AG10803 (cell line): ENCODE results near the gene ITGA2.

Experiments used
- DNase-seq: peaks from one replicate; pipeline ENCODE4 v3.0.0; 2010; ENCODE audit warnings: low read depth
- H3K4me3 ChIP-seq: 2 replicates; pipeline ENCODE4 v1.5.1; 2011; ENCODE audit warnings: mild to moderate bottlenecking, low read length, control low read depth
- TF ChIP-seq, protein P1 (sequence below): conservative IDR thresholded peaks from 2 replicates; pipeline ENCODE4 v1.5.1; 2011; ENCODE audit warnings: mild to moderate bottlenecking, low read length, control low read depth, inconsistent platforms

ITGA2 gene

DNA sequence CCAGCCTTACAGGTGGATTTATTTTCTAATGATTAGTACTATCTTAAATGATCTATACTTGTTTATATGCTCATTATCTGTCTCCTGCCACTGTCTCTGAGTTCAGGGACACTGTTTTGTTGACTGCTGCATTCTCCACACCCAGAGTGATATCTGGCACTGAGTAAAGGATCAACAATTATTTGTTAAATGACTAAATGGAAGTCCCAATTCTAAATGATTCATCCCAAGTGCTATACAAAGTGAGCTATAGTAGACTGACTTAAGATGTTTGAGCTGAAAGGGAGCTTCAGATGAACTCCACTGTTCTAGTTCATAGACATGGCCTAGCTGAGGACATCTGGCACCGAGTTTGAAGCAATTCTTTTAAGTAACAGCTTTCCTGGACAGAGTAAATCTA is 40.5 kb downstream of the ITGA2 start:
- H3K4me3 ChIP-seq, result no peak overlapping the region
- DNase-seq, result no peak
- TF ChIP-seq, protein P1, sequence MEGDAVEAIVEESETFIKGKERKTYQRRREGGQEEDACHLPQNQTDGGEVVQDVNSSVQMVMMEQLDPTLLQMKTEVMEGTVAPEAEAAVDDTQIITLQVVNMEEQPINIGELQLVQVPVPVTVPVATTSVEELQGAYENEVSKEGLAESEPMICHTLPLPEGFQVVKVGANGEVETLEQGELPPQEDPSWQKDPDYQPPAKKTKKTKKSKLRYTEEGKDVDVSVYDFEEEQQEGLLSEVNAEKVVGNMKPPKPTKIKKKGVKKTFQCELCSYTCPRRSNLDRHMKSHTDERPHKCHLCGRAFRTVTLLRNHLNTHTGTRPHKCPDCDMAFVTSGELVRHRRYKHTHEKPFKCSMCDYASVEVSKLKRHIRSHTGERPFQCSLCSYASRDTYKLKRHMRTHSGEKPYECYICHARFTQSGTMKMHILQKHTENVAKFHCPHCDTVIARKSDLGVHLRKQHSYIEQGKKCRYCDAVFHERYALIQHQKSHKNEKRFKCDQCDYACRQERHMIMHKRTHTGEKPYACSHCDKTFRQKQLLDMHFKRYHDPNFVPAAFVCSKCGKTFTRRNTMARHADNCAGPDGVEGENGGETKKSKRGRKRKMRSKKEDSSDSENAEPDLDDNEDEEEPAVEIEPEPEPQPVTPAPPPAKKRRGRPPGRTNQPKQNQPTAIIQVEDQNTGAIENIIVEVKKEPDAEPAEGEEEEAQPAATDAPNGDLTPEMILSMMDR, result no peak

DNA sequence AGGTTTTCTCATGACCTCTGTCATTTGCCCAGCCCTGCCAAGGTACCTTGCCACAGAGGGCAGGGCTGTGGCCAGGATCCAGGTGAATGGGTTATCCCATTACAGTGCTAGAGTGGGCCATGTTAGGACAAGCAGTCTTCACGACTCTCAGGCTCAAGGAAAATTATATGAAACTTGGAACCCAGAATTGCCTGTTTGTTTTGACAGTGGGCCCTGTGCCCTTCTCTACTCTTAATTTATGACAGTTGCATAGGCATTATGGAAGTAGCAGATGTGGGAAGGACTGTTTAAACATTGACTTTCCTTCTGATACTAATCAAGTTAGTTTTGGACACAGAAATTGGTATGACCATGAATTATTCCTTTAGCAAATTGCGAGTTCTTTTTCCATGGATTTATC is 41.7 kb downstream of the ITGA2 start:
- no peak overlapping the region for H3K4me3 ChIP-seq
- TF ChIP-seq, protein P1, result no peak
- DNase-seq, result no peak

DNA sequence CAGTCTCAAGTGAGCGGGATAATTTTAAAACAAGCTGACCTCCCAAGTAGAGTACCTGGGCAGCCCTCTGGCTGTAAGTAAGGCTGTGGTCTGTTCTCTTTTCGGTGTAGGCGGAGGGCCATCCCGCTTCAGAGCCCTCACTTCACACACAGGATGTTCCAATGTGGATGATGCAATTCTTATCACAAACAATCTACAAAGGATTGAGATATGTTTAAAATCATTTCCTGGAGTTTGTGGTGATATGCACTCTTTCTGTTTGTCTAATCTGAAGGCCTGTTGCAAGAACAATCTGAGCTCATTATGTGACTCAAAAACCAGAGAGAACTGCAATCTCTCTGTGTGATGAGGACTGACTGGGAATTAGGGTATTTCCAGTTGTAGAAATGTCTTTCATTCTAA is 42.5 kb downstream of the ITGA2 start:
- DNase-seq, result peak; percentile 60
- TF ChIP-seq, protein P1, result no peak
- no peak overlapping the region for H3K4me3 ChIP-seq

DNA sequence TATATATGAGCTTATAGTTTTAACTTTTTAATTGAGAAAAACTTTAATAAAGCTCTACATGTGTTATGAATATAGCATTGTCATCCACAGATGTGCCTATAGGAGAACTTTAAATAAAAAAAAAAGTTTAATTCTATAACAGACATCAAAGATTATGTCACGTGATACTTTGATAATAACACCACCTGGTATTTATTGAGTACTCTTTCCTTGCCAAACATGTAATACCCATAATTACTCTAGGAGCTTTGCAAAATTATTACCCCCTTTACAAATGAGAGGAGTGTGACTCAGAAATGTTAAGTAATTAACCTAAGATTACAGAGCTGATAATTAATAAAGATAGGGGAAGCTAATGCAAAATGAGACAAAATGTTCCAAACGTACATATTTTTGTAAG is 43.0 kb downstream of the ITGA2 start:
- DNase-seq, result no peak
- TF ChIP-seq, protein P1, result no peak
- no peak overlapping the region for H3K4me3 ChIP-seq

DNA sequence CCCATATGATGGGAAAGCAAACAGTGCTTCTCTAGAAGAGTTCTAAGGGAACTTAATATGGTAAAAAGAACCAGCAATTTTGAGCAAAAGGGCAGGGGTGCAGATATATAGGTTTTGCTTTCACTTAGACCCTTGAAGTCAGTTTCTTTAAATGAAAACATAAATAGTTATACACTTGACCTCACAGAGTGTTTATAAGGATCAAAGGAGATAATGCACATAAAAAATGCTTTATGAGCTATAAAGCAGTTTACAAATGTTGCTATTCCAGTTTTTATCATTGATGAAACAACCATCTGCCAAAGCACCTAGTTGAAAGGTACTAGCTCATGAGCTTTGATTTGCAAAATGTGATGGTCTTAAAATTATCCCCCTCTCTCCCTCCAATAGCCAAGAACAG is 45.7 kb downstream of the ITGA2 start:
- no peak for DNase-seq
- no peak overlapping the region for H3K4me3 ChIP-seq
- TF ChIP-seq, protein P1, result no peak

DNA sequence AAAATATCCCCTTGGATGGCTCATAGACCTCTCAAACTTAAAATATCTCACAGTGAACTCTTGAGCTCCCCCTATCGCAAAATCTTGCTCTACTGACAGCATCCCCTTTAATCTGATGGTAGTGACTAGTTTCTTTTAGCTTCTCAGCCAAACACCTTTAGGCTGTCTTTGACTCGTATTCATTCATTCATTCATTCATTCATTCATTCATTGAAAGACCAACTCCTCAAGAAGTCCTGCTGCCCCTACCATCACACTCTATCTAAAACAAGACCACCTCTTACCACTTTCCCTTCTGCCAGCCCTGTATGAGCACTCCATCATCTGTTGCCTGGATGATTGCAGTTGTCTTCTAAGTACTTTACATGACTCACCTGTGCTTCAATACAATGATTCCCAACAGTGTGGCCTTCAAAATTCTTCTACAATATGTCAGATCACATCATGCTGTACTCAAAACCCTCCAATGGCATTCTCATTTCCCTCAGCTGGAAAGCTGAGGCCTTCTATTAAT is 46.8 kb downstream of the ITGA2 start:
- no peak overlapping the region for H3K4me3 ChIP-seq
- TF ChIP-seq, protein P1, result peak; percentile 29; the same call in 1 of the 2 replicates
- DNase-seq, result no peak

DNA sequence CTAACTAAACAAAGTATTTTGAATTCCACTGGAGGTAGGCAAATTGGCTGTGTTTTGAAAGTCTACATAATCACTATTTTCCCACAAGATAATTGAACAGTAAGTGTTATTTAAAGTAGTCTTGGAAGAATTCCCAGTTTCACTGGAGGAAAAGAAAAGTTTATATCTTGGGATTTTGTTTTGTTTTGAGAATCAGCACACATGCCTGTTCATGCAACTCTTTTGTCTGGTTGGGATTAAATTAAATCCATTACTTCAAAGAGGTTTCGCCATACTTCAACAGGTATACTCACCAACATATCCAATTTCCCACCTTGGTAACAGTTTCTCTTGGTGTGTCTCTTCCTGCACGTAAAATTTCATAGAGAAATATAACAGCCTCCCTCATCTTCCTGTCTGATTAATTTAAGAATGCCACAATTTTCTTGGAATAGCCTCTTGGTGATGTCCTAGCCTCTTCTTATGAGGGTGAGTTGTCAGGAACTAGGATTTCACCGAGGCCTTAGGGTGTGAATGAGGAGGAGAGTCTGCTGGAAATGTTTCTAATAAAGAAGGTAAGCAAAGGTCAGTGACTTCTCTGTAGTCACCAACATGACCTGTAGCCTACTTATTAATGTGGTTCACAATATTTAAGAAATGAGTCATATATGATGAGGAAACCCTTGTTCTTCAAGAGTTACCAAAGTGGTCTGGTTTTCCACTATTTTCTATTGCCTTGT is 48.1 kb downstream of the ITGA2 start:
- DNase-seq, result peak; percentile 80
- H3K4me3 ChIP-seq, result no peak overlapping the region
- TF ChIP-seq, protein P1, result no peak
